ENCODE data around the gene STK16. TPM values are rescaled to one million over a fixed set of nuclear protein-coding genes. Genes with fewer than 3 reads are reported as not detected.

STK16 gene
- polyA plus RNA-seq, 3 donors: 16.7 to 40.7 (median 17.8) TPM

- H3K4me3 Mint-ChIP-seq: no peak overlapping the region
- H3K4me3 ChIP-seq (replicated peaks in 1 of 3; ENCODE audit: low read depth in 2 of 3, low read length in 3 of 3): no peak overlapping the region
- peaks cover 0 to 3% of the 10 kb centered on the region in 2 donors for H3K36me3 ChIP-seq (replicated peaks in 1 of 2; ENCODE audit: control insufficient read depth in 1 of 2, insufficient read depth in 2 of 2, low read length in 2 of 2)
- WGBS (ENCODE audit: insufficient coverage): no CpG with 5 or more reads among the region's 7 CpGs
- H3K27ac Mint-ChIP-seq: peak overlapping the region in 1 of 7 donors; percentile 46
- no peak overlapping the region for H3K27ac ChIP-seq (ENCODE audit: low read depth in 1 of 2, low read length in 2 of 2)
- no peak overlapping the region for H3K9ac ChIP-seq (ENCODE audit: insufficient read depth, low read length, poor library complexity, severe bottlenecking)
- DNase-seq: no peak
- H3K9me3 ChIP-seq (replicated peaks in 1 of 2; ENCODE audit: control insufficient read depth in 1 of 2, insufficient read depth in 1 of 2, low read length in 2 of 2): no peaks in the 10 kb centered on the region
- no peaks in the 10 kb centered on the region for H3K79me2 ChIP-seq (ENCODE audit: insufficient read depth, low read length)
- H3K4me1 ChIP-seq (ENCODE audit: control insufficient read depth in 1 of 2, insufficient read depth in 2 of 2, low read length in 2 of 2): peaks cover 10 to 15% of the 10 kb centered on the region in 2 donors
- H3K4me2 ChIP-seq (replicated peaks; ENCODE audit: extremely low read depth, low read length, poor library complexity, severe bottlenecking): no peak overlapping the region
- TF ChIP-seq CTCF (IDR thresholded peaks at IDR 0.05): no peak
- peaks cover 0 to 15% of the 10 kb centered on the region in 2 donors for H3K27me3 ChIP-seq (ENCODE audit: control insufficient read depth in 2 of 2, insufficient read depth in 2 of 2, low read length in 2 of 2)
- H3K36me3 Mint-ChIP-seq: peaks cover 0 to 3% of the 10 kb centered on the region in 2 donors
- H4K20me1 ChIP-seq (ENCODE audit: insufficient read depth, low read length): no peaks in the 10 kb centered on the region
- peaks cover 0 to 7% (median 1%) of the 10 kb centered on the region in 7 donors for H3K9me3 Mint-ChIP-seq
- intact Hi-C loops (cut with micrococcal nuclease): no loop called here
- no peak overlapping the region for H2AFZ ChIP-seq (ENCODE audit: insufficient read depth, low read depth, low read length, poor library complexity, severe bottlenecking)
- H3K27me3 Mint-ChIP-seq (ENCODE audit: low read depth in 3 of 3): peaks cover 21 to 42% (median 28%) of the 10 kb centered on the region in 3 donors
- H3K4me1 Mint-ChIP-seq: peaks cover 11% of the 10 kb centered on the region
Observed at GRCh38 chr2:219291394-219291793, 46.1 kb downstream of the STK16 start.

GRCh38 chr2:219291910-219292490, 46.7 kb downstream of the STK16 start:
- H3K36me3 ChIP-seq (replicated peaks in 1 of 2; ENCODE audit: control insufficient read depth in 1 of 2, insufficient read depth in 2 of 2, low read length in 2 of 2): no peaks in the 10 kb centered on the region
- H3K36me3 Mint-ChIP-seq: no peaks in the 10 kb centered on the region
- no peak overlapping the region for H3K4me2 ChIP-seq (replicated peaks; ENCODE audit: extremely low read depth, low read length, poor library complexity, severe bottlenecking)
- 92% methylated on average over 4 of the region's 4 CpGs for WGBS (ENCODE audit: insufficient coverage)
- H3K4me1 ChIP-seq (ENCODE audit: control insufficient read depth in 1 of 2, insufficient read depth in 2 of 2, low read length in 2 of 2): peaks cover 10 to 15% of the 10 kb centered on the region in 2 donors
- peaks cover 0 to 16% of the 10 kb centered on the region in 2 donors for H3K27me3 ChIP-seq (ENCODE audit: control insufficient read depth in 2 of 2, insufficient read depth in 2 of 2, low read length in 2 of 2)
- no peak overlapping the region for H2AFZ ChIP-seq (ENCODE audit: insufficient read depth, low read depth, low read length, poor library complexity, severe bottlenecking)
- H3K9ac ChIP-seq (ENCODE audit: insufficient read depth, low read length, poor library complexity, severe bottlenecking): no peak overlapping the region
- H3K4me3 ChIP-seq (replicated peaks in 1 of 3; ENCODE audit: low read depth in 2 of 3, low read length in 3 of 3): no peak overlapping the region
- no peaks in the 10 kb centered on the region for H3K9me3 ChIP-seq (replicated peaks in 1 of 2; ENCODE audit: control insufficient read depth in 1 of 2, insufficient read depth in 1 of 2, low read length in 2 of 2)
- peaks cover 11% of the 10 kb centered on the region for H3K4me1 Mint-ChIP-seq
- intact Hi-C loops (cut with micrococcal nuclease): no loop called here
- peaks cover 22 to 46% (median 29%) of the 10 kb centered on the region in 3 donors for H3K27me3 Mint-ChIP-seq (ENCODE audit: low read depth in 3 of 3)
- H4K20me1 ChIP-seq (ENCODE audit: insufficient read depth, low read length): no peaks in the 10 kb centered on the region
- no peak overlapping the region for H3K27ac Mint-ChIP-seq
- peaks cover 0 to 7% (median 1%) of the 10 kb centered on the region in 7 donors for H3K9me3 Mint-ChIP-seq
- DNase-seq: no peak
- TF ChIP-seq CTCF (IDR thresholded peaks at IDR 0.05): no peak
- no peaks in the 10 kb centered on the region for H3K79me2 ChIP-seq (ENCODE audit: insufficient read depth, low read length)
- no peak overlapping the region for H3K4me3 Mint-ChIP-seq
- H3K27ac ChIP-seq (ENCODE audit: low read depth in 1 of 2, low read length in 2 of 2): no peak overlapping the region
